Right lobe of liver (tissue), 6 donors: ENCODE data around the gene NDUFAF3. TPM values are rescaled to one million over a fixed set of nuclear protein-coding genes. Genes with fewer than 3 reads are reported as not detected.

Experiments
- ATAC-seq, 4 donors: fragments of 200-7000 bp; cut with Tn5 transposase; one replicate each; pipeline ENCODE4 v1.9.1; 2020; ENCODE audit warnings: mild to moderate bottlenecking in 4 of 4, moderate library complexity in 4 of 4
- DNase-seq, 3 donors: peaks; one replicate each; pipeline ENCODE4 v3.0.0-alpha.2; 2020
- H3K27ac ChIP-seq, 3 donors: fragments of 200-600 bp; one replicate each; pipeline ENCODE4 v1.8.0; 2022
- H3K27me3 ChIP-seq, 2 donors: fragments of 200-600 bp; one replicate each; pipeline ENCODE4 v1.8.0; 2022
- H3K36me3 ChIP-seq, 4 donors: fragments of 200-600 bp; sonication (generic) in 1 of 4; one replicate each; pipeline versions ENCODE4 v1.5.1 to v1.8.0; 2017 to 2022; ENCODE audit warnings: control low read depth in 1 of 4
- H3K4me1 ChIP-seq, 4 donors: fragments of 200-600 bp; sonication (generic) in 1 of 4; one replicate each; pipeline versions ENCODE4 v1.5.1 to v1.8.0; 2017 to 2022; ENCODE audit warnings: control low read depth in 1 of 4
- H3K4me3 ChIP-seq, 3 donors: fragments of 200-600 bp; one replicate each; pipeline ENCODE4 v1.8.0; 2022
- H3K9me3 ChIP-seq, 4 donors: fragments of 200-600 bp; sonication (generic) in 1 of 4; one replicate each; pipeline versions ENCODE4 v1.5.1 to v1.8.0; 2017 to 2022; ENCODE audit warnings: control low read depth in 1 of 4
- POLR2A ChIP-seq: fragments of 450-650 bp; IDR thresholded peaks from one replicate; pipeline ENCODE4 v1.6.1; 2017; ENCODE audit warnings: antibody characterized with exemption, mild to moderate bottlenecking
- WGBS: methylation state at CpG from one replicate; pipeline ENCODE4 v1.1.6; 2018; ENCODE audit warnings: low coverage, low lambda C conversion rate; ENCODE audit not compliant: insufficient coverage; ENCODE audit errors: missing lambda C conversion rate; 5-methylcytosine and 5-hydroxymethylcytosine counted together
- intact Hi-C, 2 donors: fragments of 100-400 bp; cut with DNase I; formaldehyde crosslinking; loops; one replicate each; pipeline versions ENCODE4 v1.11.2 to v1.14.1; 2022
- total RNA-seq, 6 experiments: library from RNA; depleted of rRNA in 2 of 6; stranded (reverse); fragments of >200 nt in 2 of 6; fragmentation: NEBNext Ultra II Directional in 3 of 6; extraction: Animal tissue kit (Norgen Biotek cat#: 25700) in 3 of 6; gene quantifications; one replicate each; pipeline versions ENCODE4 v1.1.0 to v1.2.4, GENCODE V29; 2016 to 2023
- TF ChIP-seq, protein P1 (sequence below), 4 donors: fragments of 200-600 bp in 3 of 4; fragments of 450-650 bp in 1 of 4; IDR thresholded peaks; one replicate each; pipeline versions ENCODE4 v1.5.1 to v1.8.0; 2016 to 2022; ENCODE audit warnings: antibody characterized with exemption in 4 of 4, mild to moderate bottlenecking in 2 of 4
- donor health status: DM: no; HTN: yes; CAD: no.
- donor health status: DM: no; HTN: no; CAD: no.
- donor health status: DM: no; HTN: no; CAD: no.
- donor health status: DM: no; HTN: yes; CAD: no.
- donor health status: DM: no; HTN: yes; CAD: no.

NDUFAF3 gene
- total RNA-seq, 6 experiments from 2014 or later: 39.2 to 100 (median 44.8) TPM

DNA sequence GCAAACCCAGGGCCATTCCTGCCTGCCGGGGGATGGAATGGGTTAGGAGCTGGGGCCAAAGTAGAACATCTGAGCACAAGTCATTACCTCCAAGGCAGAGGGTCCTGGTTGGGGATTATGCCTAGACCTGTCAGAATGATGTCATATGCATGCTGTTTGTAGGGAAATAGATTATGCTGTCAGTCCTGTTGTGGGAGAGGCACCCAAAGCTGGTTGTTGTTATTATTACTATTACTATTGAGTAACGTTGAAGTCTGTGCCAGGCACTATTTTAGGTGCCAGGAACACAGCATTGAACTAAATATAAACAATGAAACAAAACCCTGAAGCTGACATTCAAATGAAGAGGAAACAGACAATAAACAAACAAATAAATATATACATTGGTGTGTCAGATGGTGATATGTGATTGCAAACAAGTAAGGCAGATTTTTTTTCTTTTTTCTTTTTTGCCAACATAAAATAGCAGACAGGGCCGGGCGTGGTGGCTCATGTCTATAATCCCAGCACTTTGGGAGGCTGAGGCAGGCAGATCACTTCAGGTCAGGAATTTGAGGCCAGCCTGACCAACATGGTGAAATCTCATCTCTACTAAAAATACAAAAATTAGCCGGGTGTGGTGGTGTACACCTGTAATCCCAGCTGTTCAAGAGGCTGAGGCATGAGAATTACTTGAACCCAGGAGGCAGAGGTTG lies 29.9 kb upstream of the NDUFAF3 start:
- 78% methylated on average over 5 of the region's 5 CpGs for WGBS
- intact Hi-C loops: no loop called here
- ATAC-seq (no peak), DNase-seq (no peak)
- Histone ChIP-seq H3K4me3 (no peak overlapping the region), H3K36me3 (peaks cover 0 to 2% (median 0%) of the 10 kb centered on the region in 4 donors), H3K27me3 (no peaks in the 10 kb centered on the region), H3K27ac (no peak overlapping the region), H3K9me3 (no peaks in the 10 kb centered on the region), H3K4me1 (peaks cover 0 to 20% (median 6%) of the 10 kb centered on the region in 4 donors)
- TF ChIP-seq, protein P1, sequence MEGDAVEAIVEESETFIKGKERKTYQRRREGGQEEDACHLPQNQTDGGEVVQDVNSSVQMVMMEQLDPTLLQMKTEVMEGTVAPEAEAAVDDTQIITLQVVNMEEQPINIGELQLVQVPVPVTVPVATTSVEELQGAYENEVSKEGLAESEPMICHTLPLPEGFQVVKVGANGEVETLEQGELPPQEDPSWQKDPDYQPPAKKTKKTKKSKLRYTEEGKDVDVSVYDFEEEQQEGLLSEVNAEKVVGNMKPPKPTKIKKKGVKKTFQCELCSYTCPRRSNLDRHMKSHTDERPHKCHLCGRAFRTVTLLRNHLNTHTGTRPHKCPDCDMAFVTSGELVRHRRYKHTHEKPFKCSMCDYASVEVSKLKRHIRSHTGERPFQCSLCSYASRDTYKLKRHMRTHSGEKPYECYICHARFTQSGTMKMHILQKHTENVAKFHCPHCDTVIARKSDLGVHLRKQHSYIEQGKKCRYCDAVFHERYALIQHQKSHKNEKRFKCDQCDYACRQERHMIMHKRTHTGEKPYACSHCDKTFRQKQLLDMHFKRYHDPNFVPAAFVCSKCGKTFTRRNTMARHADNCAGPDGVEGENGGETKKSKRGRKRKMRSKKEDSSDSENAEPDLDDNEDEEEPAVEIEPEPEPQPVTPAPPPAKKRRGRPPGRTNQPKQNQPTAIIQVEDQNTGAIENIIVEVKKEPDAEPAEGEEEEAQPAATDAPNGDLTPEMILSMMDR (IDR thresholded peaks at IDR 0.05): no peak
- no peak for TF ChIP-seq POLR2A

DNA sequence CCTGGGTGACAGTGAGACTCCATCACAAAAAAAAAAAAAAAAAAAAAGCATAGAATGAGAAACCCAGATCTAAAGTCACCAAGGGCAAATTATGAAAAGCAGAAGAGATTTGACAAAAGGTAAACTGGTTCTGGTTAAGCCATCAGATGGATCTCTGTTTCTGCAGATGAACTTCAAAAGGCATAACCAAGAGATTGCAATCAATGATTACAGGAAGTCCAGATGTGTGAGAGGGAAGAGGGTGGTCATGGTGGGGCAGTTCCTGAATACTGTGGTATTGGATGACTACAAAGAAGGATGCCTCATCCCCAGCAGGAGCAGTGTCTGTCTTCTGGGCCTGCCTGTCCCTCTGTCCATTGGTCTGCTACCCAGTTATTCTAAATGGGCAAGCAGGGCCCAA lies 28.1 kb upstream of the NDUFAF3 start:
- Histone ChIP-seq H3K36me3 (peaks cover 0 to 2% (median 0%) of the 10 kb centered on the region in 4 donors), H3K27me3 (no peaks in the 10 kb centered on the region), H3K4me3 (no peak overlapping the region), H3K4me1 (peaks cover 0 to 19% (median 6%) of the 10 kb centered on the region in 4 donors), H3K9me3 (no peaks in the 10 kb centered on the region), H3K27ac (no peak overlapping the region)
- ATAC-seq (no peak), DNase-seq (no peak)
- intact Hi-C loops: no loop called here
- TF ChIP-seq, protein P1 (IDR thresholded peaks at IDR 0.05): no peak
- no peak for TF ChIP-seq POLR2A

DNA sequence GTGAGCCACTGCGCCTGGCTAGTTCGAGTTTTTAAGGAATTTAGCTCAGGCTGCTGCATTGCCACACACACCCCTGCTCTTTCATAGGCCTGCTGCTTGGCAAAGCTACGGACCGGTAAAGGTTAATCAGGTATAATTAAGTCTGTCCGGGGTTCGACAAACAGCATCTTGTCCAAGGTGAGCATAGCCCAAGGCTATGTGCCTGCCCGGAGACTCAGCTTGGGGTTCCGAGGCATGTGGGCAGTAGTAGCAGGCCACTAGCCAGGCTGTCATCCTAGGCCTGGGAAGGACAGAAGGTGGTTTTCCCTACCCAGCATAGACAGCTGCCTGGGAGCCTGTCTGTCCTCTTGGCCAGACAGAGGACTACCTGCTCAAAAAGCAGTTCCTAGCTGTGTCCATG lies 25.3 kb upstream of the NDUFAF3 start:
- peaks cover 0 to 2% (median 0%) of the 10 kb centered on the region in 4 donors for H3K36me3 ChIP-seq
- TF ChIP-seq, protein P1 (IDR thresholded peaks at IDR 0.05): no peak
- no peak for TF ChIP-seq POLR2A
- DNase-seq (no peak), ATAC-seq (no peak)
- H3K27me3 ChIP-seq: no peaks in the 10 kb centered on the region
- no peak overlapping the region for H3K4me3 ChIP-seq
- peaks cover 0 to 1% (median 0%) of the 10 kb centered on the region in 4 donors for H3K4me1 ChIP-seq
- H3K9me3 ChIP-seq: no peaks in the 10 kb centered on the region
- intact Hi-C loops: no loop called here
- WGBS: 89% methylated on average over 6 of the region's 8 CpGs
- H3K27ac ChIP-seq: no peak overlapping the region

DNA sequence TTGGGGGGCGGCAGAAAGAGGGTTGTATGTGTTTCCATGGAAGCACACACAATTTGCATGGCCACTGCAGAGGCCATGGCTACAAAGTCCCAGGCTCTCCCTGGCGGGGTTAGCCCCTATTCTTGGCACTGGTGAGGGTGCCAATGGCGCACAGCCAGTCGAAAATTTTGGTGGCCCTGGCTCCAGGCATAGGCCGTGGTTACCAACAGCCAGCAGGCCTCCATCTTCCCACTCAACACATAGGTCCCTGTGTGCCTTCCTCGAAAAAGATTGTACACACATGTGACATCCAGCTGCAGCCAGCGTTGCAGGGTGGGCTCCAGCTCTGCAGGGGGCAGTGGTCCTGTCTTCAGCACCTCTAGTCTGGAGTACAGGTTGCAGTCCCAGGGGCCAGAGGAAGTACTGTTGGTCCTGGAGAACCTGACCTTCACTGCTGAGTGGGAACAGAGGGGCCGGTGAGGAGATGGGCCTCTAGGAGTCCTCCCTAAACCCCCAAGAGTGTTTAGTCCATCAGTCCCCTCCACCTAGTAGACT lies 24.8 kb upstream of the NDUFAF3 start:
- H3K4me1 ChIP-seq: no peaks in the 10 kb centered on the region
- H3K27me3 ChIP-seq: no peaks in the 10 kb centered on the region
- no peak overlapping the region for H3K27ac ChIP-seq
- no peaks in the 10 kb centered on the region for H3K9me3 ChIP-seq
- DNase-seq (peak in 1 of 3 donors; percentile 31), ATAC-seq (no peak)
- no peak overlapping the region for H3K4me3 ChIP-seq
- no peak for TF ChIP-seq POLR2A
- no CpG with 5 or more reads among the region's 8 CpGs for WGBS
- peaks cover 0 to 2% (median 0%) of the 10 kb centered on the region in 4 donors for H3K36me3 ChIP-seq
- intact Hi-C loops: no loop called here

DNA sequence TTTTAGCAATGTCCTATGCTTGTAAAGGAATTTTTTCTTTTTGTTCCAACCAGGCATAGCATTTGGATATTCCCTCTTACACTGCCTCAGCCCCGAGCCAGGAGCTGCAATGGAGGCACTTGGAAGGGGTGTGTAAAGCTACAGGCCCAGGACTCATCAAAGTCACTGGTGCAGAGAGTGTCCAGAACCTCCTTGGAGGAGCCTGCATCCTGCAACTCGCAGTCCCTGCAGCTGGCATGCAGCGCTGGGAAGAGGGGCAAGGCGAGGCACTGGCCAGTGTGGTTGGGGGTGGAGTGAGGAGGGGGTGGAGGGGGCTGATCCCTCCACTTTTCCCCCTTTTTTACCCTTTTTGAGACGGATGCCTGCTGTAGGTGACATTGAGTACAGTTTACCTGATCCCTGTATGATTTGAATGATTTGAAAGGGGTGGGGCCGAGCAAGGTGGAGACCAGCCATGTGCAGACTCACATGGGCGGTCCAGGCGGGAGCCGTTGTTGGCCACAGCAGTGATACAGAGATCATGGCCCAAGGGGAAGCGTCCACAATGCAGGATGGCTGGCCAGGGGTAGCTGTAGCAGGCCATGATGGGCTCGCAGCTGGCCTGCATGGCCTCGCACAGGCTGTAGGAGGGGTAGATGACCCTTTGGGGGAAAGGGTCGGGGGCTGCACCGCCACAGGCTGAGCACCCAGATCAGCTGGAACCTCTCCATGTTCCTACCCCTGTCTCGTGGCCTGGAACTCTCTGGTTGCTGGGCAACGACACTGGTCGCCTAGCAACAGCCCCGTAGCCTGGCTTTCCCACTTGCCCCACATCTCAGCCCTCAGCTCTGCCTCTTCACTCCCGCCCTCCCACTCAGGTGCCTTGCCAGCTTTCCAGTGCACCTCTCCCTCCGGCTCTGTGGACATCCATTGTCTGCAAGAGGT lies 23.9 kb upstream of the NDUFAF3 start:
- H3K4me1 ChIP-seq: no peaks in the 10 kb centered on the region
- TF ChIP-seq, protein P1 (IDR thresholded peaks at IDR 0.05): no peak
- TF ChIP-seq POLR2A: no peak
- DNase-seq (peak in 1 of 3 donors; percentile 30), ATAC-seq (no peak)
- intact Hi-C loops: no loop called here
- H3K4me3 ChIP-seq: no peak overlapping the region
- 92% methylated on average over 8 of the region's 20 CpGs for WGBS
- H3K27me3 ChIP-seq: no peaks in the 10 kb centered on the region
- peaks cover 0 to 2% (median 0%) of the 10 kb centered on the region in 4 donors for H3K36me3 ChIP-seq
- no peaks in the 10 kb centered on the region for H3K9me3 ChIP-seq
- H3K27ac ChIP-seq: no peak overlapping the region
